Measurements from ENCODE around the gene AWAT1. TPM values are rescaled to one million over a fixed set of nuclear protein-coding genes. Genes with fewer than 3 reads are reported as not detected.

AWAT1 gene
- total RNA-seq, 1 donor from 2014 or later = not detected

GRCh38 chrX:70254063-70254400, 19.6 kb downstream of the AWAT1 start:
- Mint-ChIP-seq H3K4me1 (ENCODE audit: low read depth) (peaks cover 12% of the 10 kb centered on the region), H3K4me3 (ENCODE audit: low read depth) (no peak overlapping the region), H3K27me3 (no peaks in the 10 kb centered on the region), H3K9me3 (ENCODE audit: low read depth) (peaks cover 34% of the 10 kb centered on the region), H3K36me3 (ENCODE audit: insufficient read depth) (no peaks in the 10 kb centered on the region), H3K27ac (no peak overlapping the region)
- TF ChIP-seq CTCF (IDR thresholded peaks at IDR 0.05; ENCODE audit: unreplicated experiment) = no peak
- no peak for DNase-seq (ENCODE audit: low spot score, unreplicated experiment)

DNA sequence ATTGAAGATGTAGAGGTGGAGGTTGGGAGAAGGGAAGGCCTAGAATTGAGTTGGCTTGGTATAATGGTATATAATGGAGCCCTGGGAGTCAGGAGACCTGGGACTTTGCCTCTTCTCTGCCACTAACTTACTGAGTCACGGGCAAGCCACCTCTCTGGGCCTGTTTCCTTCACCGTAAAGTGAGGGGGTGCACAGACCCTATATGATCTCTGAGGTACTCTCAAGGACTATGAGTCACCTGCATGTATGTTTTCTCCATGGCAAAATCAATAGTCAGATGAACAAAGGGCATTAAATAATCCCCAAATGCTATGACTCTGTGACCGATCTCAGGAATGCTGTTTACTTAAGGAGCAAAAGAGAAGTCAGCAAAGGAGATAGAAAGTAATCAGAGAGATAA, 20.5 kb downstream of the AWAT1 start:
- TF ChIP-seq CTCF (IDR thresholded peaks at IDR 0.05; ENCODE audit: unreplicated experiment) = no peak

GRCh38 chrX:70255452-70255851, 21.0 kb downstream of the AWAT1 start:
- no peaks in the 10 kb centered on the region for H3K36me3 Mint-ChIP-seq (ENCODE audit: insufficient read depth)
- H3K4me3 Mint-ChIP-seq (ENCODE audit: low read depth) = no peak overlapping the region
- H3K9me3 Mint-ChIP-seq (ENCODE audit: low read depth) = peaks cover 30% of the 10 kb centered on the region
- H3K27me3 Mint-ChIP-seq = no peaks in the 10 kb centered on the region
- DNase-seq (ENCODE audit: low spot score, unreplicated experiment) = no peak
- H3K4me1 Mint-ChIP-seq (ENCODE audit: low read depth) = peaks cover 12% of the 10 kb centered on the region
- no peak for TF ChIP-seq CTCF (IDR thresholded peaks at IDR 0.05; ENCODE audit: unreplicated experiment)
- no peak overlapping the region for H3K27ac Mint-ChIP-seq

More for the DNA sequence above, 20.5 kb downstream of the AWAT1 start:
- peaks cover 12% of the 10 kb centered on the region for H3K4me1 Mint-ChIP-seq (ENCODE audit: low read depth)
- H3K27ac Mint-ChIP-seq = no peak overlapping the region
- no peaks in the 10 kb centered on the region for H3K27me3 Mint-ChIP-seq
- DNase-seq (ENCODE audit: low spot score, unreplicated experiment) = no peak
- H3K36me3 Mint-ChIP-seq (ENCODE audit: insufficient read depth) = no peaks in the 10 kb centered on the region
- peaks cover 33% of the 10 kb centered on the region for H3K9me3 Mint-ChIP-seq (ENCODE audit: low read depth)
- H3K4me3 Mint-ChIP-seq (ENCODE audit: low read depth) = no peak overlapping the region

DNA sequence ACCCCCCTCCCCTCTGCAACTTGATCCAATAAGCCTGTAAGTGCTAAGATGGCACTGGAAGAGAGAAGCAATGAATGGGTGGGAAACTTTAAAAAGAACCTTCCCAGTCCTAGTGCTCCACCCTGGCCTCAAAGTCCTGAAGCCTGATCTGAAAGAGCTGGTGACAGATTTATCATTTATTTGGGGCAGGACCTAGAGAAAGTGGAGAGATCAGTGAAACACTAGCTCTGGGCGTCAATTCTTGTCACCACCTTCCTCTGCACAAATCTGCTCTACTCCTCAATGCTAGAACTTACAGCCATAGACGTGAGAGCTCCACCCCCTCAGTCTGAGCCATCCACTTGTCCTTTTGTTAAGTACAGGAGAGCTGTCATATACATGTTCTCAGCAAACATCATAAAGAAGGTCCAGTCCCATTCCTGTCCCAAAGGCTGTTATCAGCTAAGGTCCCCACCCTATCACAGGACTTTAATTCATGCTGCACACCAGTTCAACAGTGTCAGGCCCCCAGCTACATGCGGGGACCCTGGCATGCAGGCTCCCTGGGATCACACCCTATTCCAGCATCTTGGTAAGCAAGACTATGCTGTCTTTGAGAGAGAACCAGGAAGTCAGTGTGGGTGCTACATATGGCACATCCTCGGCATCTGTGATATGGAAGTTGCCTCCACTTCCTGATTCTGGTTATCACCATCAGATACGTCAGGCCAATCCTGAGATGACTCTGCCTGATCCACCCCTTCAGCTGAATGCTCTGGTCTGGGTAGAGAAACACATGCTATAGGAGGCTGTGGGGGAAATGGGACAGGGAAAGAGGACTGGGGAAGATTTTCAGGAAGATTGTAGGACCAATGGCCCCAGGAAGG, 23.2 kb downstream of the AWAT1 start:
- Mint-ChIP-seq H3K36me3 (ENCODE audit: insufficient read depth) (no peaks in the 10 kb centered on the region), H3K9me3 (ENCODE audit: low read depth) (peaks cover 25% of the 10 kb centered on the region), H3K4me1 (ENCODE audit: low read depth) (peaks cover 12% of the 10 kb centered on the region), H3K4me3 (ENCODE audit: low read depth) (no peak overlapping the region), H3K27ac (no peak overlapping the region), H3K27me3 (no peaks in the 10 kb centered on the region)
- no peak for DNase-seq (ENCODE audit: low spot score, unreplicated experiment)
- no peak for TF ChIP-seq CTCF (IDR thresholded peaks at IDR 0.05; ENCODE audit: unreplicated experiment)

GRCh38 chrX:70260104-70260503, 25.6 kb downstream of the AWAT1 start, which contains the start of gene P2RY4:
Gene P2RY4, minus strand, starts transcription at chrX:70260204. Its CDS starts 580 bp downstream, at chrX:70259624.
- no peak for DNase-seq (ENCODE audit: low spot score, unreplicated experiment)
- TF ChIP-seq CTCF (IDR thresholded peaks at IDR 0.05; ENCODE audit: unreplicated experiment) = no peak
- H3K27ac Mint-ChIP-seq = no peak within 1 kb of the TSS
- H3K27me3 Mint-ChIP-seq = peaks cover 8% of the 10 kb centered on the region
- no peaks in the 10 kb centered on the region for H3K36me3 Mint-ChIP-seq (ENCODE audit: insufficient read depth)
- H3K4me1 Mint-ChIP-seq (ENCODE audit: low read depth) = peaks cover under 1% of the 10 kb centered on the region
- peaks cover 12% of the 10 kb centered on the region for H3K9me3 Mint-ChIP-seq (ENCODE audit: low read depth)
- no peak within 1 kb of the TSS for H3K4me3 Mint-ChIP-seq (ENCODE audit: low read depth)
